Measurements from ENCODE around the gene S100A14. TPM values are rescaled to one million over a fixed set of nuclear protein-coding genes. Genes with fewer than 3 reads are reported as not detected.

S100A14 gene
- total RNA-seq, 3 donors from 2014 or later, result 122 to 361 (median 325) TPM

- ATAC-seq (no peak), DNase-seq (no peak)
- H3K4me1 ChIP-seq (ENCODE audit: low read depth), result peaks cover 8% of the 10 kb centered on the region
- TF ChIP-seq, protein P1, sequence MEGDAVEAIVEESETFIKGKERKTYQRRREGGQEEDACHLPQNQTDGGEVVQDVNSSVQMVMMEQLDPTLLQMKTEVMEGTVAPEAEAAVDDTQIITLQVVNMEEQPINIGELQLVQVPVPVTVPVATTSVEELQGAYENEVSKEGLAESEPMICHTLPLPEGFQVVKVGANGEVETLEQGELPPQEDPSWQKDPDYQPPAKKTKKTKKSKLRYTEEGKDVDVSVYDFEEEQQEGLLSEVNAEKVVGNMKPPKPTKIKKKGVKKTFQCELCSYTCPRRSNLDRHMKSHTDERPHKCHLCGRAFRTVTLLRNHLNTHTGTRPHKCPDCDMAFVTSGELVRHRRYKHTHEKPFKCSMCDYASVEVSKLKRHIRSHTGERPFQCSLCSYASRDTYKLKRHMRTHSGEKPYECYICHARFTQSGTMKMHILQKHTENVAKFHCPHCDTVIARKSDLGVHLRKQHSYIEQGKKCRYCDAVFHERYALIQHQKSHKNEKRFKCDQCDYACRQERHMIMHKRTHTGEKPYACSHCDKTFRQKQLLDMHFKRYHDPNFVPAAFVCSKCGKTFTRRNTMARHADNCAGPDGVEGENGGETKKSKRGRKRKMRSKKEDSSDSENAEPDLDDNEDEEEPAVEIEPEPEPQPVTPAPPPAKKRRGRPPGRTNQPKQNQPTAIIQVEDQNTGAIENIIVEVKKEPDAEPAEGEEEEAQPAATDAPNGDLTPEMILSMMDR (IDR thresholded peaks at IDR 0.05), result no peak
- no peak overlapping the region for H3K4me3 ChIP-seq
- H3K36me3 ChIP-seq (ENCODE audit: low read depth), result peaks cover 23% of the 10 kb centered on the region
- intact Hi-C loops (cut with DNase I, micrococcal nuclease), result no loop called here
- no peaks in the 10 kb centered on the region for H3K9me3 ChIP-seq
These were observed 22.1 kb upstream of the S100A14 start for GRCh38 chr1:153638261-153638660.

DNA sequence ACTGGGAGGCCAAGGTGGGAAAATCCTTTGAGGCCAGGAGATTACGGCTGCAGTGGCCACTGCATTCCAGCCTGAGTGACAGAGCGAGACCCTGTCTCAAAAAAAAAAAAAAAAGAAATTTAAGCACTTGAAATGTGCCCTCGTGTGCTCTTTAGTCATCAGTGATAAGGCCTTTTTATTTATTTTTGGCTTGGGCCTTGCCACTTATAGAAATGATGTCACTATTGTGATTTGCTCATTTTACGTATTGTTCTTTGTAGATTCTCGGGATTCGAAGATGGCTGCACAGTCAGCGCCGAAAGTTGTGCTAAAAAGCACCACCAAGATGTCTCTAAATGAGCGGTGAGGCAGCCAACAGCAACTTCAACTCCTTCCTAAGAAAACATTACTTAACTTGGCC lies 20.2 kb upstream of the S100A14 start:
- peaks cover 13% of the 10 kb centered on the region for H3K36me3 ChIP-seq (ENCODE audit: low read depth)

DNA sequence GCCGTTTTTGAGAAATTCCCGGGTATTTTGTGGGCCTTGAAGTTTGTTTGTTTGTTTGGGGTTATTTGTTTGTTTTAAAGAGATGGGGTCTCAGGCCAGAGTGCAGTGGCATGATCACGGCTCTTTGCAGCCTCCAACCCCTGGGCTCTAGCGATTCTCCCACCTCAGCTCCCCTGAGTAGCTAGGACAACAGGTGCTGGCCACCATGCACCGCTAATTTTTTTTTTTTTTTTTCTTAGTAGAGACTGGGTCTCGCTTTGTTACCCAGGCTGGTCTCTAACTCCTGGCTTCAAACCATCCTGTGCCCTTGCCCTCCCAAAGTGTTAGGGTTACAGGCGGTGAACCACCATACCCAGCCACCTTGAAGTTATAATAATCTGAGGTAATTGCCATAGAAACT lies 19.7 kb upstream of the S100A14 start:
- TF ChIP-seq, protein P1 (IDR thresholded peaks at IDR 0.05), result no peak
- peaks cover 9% of the 10 kb centered on the region for H3K36me3 ChIP-seq (ENCODE audit: low read depth)
- no peak overlapping the region for H3K4me3 ChIP-seq
- DNase-seq, result no peak
- ATAC-seq, result no peak
- H3K4me1 ChIP-seq (ENCODE audit: low read depth), result peaks cover 16% of the 10 kb centered on the region
- no peaks in the 10 kb centered on the region for H3K9me3 ChIP-seq
- intact Hi-C loops (cut with DNase I, micrococcal nuclease), result no loop called here

More for the DNA sequence above, 20.2 kb upstream of the S100A14 start:
- TF ChIP-seq, protein P1 (IDR thresholded peaks at IDR 0.05), result no peak
- Histone ChIP-seq H3K9me3 (no peaks in the 10 kb centered on the region), H3K4me1 (ENCODE audit: low read depth) (peaks cover 12% of the 10 kb centered on the region), H3K4me3 (no peak overlapping the region)
- ATAC-seq (no peak), DNase-seq (no peak)
- intact Hi-C loops (cut with DNase I, micrococcal nuclease), result no loop called here

DNA sequence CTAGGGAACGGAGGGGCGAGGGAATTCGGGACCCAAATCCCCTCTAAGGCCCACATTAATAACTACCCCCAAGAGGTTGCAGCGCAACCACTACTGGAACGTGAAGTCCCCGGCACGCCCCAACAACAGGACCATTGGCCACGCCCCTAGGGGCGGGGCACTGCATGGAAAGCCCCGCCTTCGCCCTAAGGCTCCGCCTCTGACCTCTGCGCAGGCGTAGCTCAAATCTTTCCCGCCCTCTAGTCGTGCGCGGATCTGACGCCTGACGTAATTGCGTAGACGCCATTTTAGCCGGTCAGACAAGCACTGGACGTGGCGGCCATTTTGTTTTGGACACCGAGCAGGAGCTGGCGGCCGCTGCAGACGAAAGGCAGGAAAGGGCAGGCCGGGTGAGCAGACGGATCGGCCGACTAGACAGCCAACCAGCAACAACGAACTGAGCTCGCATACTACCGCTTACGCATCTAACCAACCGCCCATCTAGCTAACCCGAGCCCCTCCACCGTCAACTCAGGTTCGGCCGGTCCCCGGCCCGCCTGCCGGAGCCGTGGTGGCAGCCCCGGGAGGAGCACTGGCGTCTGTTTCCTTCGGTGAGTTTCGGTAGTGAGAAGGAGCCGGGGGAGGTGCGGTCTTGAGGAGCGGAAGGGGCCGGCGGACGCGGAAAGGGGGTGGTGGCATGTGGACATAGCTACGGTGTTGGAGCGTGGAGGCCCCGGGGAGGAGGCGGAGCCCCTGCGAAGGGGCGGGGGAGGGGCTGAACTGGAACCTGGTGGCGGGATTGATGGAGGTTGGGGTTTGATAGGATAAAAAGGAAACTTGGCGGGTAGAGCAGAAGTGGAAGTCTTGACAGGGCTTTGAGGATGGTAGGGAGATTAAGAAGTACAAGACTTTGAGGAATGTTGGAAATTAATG lies 17.9 kb upstream of the S100A14 start, which contains the start of gene CHTOP:
CHTOP (plus strand) TSS at position 313 of the 912 bp plus-strand sequence. CDS start 2,523 bp downstream, outside the sequence.
- intact Hi-C loops (cut with DNase I, micrococcal nuclease), result no loop called here
- H3K9me3 ChIP-seq, result no peaks in the 10 kb centered on the region
- DNase-seq, result peak; percentile 98 to 99 (median 99)
- peaks cover 9% of the 10 kb centered on the region for H3K36me3 ChIP-seq (ENCODE audit: low read depth)
- peaks cover 18% of the 10 kb centered on the region for H3K4me1 ChIP-seq (ENCODE audit: low read depth)
- peak; percentile 95 for ATAC-seq
- TF ChIP-seq, protein P1 (IDR thresholded peaks at IDR 0.05), result no peak
- peak within 1 kb of the TSS; percentile 78 for H3K4me3 ChIP-seq

DNA sequence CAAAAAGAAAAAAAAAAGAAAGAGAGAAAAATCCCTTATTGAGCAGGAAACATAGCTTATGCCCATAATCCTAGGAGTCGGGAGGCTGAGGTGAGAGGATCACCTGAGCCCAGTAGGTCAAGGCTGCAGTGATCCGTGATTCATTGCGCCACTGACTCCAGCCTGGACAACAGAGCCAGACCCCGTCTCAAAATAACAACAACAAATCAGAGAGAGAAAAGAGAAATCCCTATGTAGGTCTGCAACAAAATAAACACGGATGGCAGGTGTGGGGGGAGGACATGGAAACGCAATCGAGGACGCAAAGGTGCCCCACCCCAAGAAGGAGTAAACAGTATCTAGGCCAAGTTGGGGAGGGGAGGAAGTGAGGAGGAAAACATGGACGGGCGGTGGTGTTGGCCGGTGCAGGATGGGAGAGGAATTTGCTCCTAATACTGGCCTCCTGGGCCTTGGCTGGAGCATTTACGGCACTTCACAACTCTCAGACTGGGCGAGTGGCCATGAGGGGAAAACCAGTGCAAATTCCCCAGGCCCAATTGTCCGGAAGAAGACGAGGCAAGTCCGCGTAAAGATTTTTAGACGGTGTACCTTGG lies 17.1 kb upstream of the S100A14 start:
- H3K4me1 ChIP-seq (ENCODE audit: low read depth), result peaks cover 18% of the 10 kb centered on the region
- H3K9me3 ChIP-seq, result no peaks in the 10 kb centered on the region
- peak overlapping the region; percentile 78 for H3K4me3 ChIP-seq
- ATAC-seq (peak; percentile 13), DNase-seq (no peak)
- TF ChIP-seq, protein P1 (IDR thresholded peaks at IDR 0.05), result no peak
- intact Hi-C loops (cut with DNase I, micrococcal nuclease), result no loop called here
- peaks cover 9% of the 10 kb centered on the region for H3K36me3 ChIP-seq (ENCODE audit: low read depth)
